Measurements from ENCODE around the gene TP73. TPM values are rescaled to one million over a fixed set of nuclear protein-coding genes. Genes with fewer than 3 reads are reported as not detected.
"Not testable (repeated sequence)": the region's sequence is repeated elsewhere in the genome, so short reads cannot be mapped to it uniquely, and the experiment has no call there.

TP73 gene
- total RNA-seq, 1 donor: under 0.01 TPM

- no peak for DNase-seq (ENCODE audit: low read depth in 2 of 3, low spot score in 2 of 3)
These were observed 82.8 kb downstream of the TP73 start for GRCh38 chr1:3735027-3735681.

DNA sequence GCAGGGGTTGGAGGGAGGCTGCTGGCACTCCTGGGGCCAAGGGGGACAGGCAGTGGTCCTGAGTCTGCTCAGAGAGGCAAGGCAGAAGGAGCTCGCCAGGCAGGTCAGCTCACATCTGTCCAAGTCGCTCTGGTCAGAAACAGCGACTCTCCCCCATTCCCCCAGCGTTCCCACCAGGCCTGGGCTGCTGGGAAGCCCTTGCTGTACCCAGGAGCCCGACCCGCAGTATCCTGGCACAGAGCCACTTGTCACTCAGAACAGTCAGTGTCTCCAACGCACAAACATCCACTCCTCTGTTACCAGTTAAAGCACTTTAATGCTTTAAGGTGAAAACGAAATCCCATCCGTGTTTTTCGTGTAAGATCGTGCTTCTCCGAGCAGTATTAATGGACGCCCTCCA is 83.4 kb downstream of the TP73 start:
- DNase-seq (ENCODE audit: low read depth in 2 of 3, low spot score in 2 of 3): no peak

- no peak for DNase-seq (ENCODE audit: low read depth in 2 of 3, low spot score in 2 of 3)
These were observed 83.8 kb downstream of the TP73 start for GRCh38 chr1:3736131-3736561.

DNA sequence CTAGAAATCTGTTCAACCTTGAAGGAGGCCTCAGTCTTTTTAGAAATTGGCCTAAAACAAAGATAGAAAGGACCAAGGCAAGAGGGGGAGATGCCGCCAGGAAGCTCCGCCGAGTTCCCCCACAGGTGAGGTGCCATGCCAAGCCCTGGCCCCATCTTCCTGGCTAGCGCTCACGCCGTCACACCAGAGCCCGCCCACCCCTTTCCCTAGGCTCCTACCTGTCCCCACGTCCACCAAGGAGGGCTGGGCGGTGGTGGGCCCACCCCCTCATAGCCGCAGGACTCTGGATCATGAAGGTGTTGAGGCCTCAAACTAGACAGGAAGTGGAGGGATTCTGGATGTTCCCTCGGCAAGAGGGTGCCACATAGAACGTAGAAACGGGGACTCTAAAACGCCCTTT is 84.4 kb downstream of the TP73 start:
- DNase-seq (ENCODE audit: low read depth in 2 of 3, low spot score in 2 of 3): no peak

DNA sequence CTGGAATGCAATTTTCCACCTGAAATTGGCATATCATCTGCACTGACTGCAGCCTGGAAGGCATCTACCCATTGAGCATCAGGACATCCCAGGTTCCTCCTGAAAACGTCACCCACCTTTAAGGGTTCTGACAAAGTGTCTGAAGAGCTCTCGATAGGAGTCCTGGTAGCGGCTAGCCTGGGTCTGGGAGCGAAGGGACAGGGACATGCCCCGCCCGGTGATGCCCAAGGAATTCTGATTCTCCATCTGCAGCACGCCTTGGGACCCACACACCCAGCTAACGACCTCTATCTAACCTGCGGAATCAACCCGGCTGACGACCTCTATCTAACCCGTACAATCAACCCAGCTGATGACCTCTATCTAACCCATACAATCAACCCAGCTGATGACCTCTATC is 86.6 kb downstream of the TP73 start:
- DNase-seq (ENCODE audit: low read depth in 2 of 3, low spot score in 2 of 3): no peak

- no peak for DNase-seq (ENCODE audit: low read depth in 2 of 3, low spot score in 2 of 3)
These were observed 87.7 kb downstream of the TP73 start for GRCh38 chr1:3740042-3740441.

- no peak for DNase-seq (ENCODE audit: low read depth in 2 of 3, low spot score in 2 of 3)
These were observed 88.4 kb downstream of the TP73 start for GRCh38 chr1:3740752-3741151.

- DNase-seq (ENCODE audit: low read depth in 2 of 3, low spot score in 2 of 3): no peak
These were observed 89.5 kb downstream of the TP73 start for GRCh38 chr1:3741566-3742438.

GRCh38 chr1:3742439-3743298 is 90.4 kb downstream of the TP73 start:
- no peak for DNase-seq (ENCODE audit: low read depth in 2 of 3, low spot score in 2 of 3)

- no peak for DNase-seq (ENCODE audit: low read depth in 2 of 3, low spot score in 2 of 3)
These were observed 91.1 kb downstream of the TP73 start for GRCh38 chr1:3743421-3743820.

DNA sequence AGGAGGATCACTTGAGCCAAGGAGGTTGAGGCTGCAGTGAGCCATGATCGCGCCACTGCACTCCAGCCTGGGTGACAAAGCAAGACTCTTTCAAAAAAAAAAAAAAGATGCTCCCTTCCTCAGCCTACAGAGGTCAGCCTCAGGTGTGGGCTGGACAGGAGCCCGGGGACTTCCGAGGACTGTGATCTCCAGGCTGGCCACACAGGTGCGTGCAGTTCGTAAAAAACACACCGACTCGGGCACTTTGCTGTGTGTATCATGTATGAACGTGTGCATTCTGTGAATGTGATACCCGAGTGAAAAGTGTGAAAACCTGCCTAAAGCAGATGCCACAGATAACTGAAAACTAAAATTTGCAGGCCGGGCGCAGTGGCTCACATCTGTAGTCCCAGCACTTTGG is 91.5 kb downstream of the TP73 start:
- no peak for DNase-seq (ENCODE audit: low read depth in 2 of 3, low spot score in 2 of 3)

DNA sequence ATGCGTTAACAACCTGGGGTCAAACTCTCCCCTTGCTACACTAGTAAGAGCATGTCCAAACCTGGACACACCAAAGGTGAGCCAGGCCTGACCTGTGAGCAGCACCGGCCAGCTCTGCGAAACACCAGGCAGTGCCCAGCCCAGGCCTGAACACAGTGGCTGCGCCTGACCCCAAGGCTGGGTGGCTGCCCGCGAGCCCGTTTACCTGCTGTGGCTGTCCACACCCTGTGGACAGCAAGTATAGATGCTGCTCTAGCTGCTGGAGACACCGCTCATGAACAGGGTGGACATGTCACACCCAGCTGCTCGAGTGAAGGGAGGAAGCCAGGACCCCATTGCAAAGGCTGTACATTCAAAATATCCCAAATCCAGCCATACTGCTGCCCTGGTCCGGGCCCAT is 92.3 kb downstream of the TP73 start:
- DNase-seq (ENCODE audit: low read depth in 2 of 3, low spot score in 2 of 3): no peak

DNA sequence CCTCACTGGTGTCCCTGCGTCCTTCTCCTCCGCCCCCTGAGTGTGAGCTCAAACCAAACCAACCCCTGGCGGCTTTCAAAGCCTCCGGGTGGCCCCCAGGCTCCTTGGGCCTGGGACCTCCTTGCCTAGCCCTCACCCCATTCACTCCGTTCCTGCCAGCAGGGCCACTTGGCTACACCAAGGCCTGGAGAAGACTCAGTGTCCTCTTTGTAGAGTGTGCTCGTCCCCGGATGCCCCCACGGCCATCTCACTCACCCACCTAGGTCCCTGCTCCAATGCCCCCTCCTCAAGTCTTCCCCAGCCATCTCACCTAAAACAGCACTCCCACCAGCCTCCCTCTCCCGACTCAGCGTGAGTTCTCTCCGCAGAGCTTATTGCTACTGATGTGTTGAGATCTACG is 92.8 kb downstream of the TP73 start:
- DNase-seq (ENCODE audit: low read depth in 2 of 3, low spot score in 2 of 3): no peak

- DNase-seq (ENCODE audit: low read depth in 2 of 3, low spot score in 2 of 3): no peak
These were observed 93.5 kb downstream of the TP73 start for GRCh38 chr1:3745590-3746381.

GRCh38 chr1:3746389-3746829 is 94.1 kb downstream of the TP73 start:
- DNase-seq (ENCODE audit: low read depth in 2 of 3, low spot score in 2 of 3): no peak

DNA sequence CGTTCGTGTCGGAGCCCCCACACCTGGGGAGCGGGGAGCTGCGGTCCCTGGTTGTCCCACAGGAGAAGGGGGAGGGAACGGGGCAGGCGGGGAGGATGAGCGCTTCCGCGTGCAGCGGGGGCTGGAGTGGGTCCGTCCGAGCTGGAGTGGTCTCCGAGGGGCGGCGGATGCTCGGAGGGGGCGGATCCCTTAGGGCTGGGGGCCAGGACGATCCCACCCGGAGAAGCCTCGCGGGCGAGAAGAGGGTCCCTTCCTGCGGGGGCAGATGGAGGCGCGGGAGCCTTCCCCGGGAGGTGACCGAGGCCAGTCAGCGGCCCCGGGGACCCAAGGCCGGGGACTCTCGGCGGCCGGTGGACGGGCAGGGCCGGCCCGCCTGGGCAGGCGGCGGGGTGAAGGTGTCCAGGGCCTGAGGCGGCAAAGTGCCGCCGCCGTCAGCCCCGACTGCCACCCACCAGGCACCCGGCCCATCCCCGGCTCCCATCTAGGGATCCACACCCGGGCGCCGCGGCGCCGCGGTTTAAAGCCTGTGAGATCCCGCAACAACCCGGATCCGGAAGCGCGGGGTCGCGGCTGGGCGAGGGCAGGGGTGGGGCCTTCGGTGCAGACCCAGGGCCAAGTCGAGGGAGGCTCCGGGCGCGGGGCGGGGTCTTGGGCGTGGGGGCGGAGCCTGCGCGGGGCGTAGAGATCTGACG is 94.7 kb downstream of the TP73 start:
- DNase-seq (ENCODE audit: low read depth in 2 of 3, low spot score in 2 of 3): peak; percentile 61 to 87 (median 82)

- no peak for DNase-seq (ENCODE audit: low read depth in 2 of 3, low spot score in 2 of 3)
These were observed 95.2 kb downstream of the TP73 start for GRCh38 chr1:3747522-3747848.

GRCh38 chr1:3747903-3748302 is 95.6 kb downstream of the TP73 start:
- no peak for DNase-seq (ENCODE audit: low read depth in 2 of 3, low spot score in 2 of 3)

- not testable (repeated sequence) for DNase-seq (ENCODE audit: low read depth in 2 of 3, low spot score in 2 of 3)
These were observed 96.1 kb downstream of the TP73 start for GRCh38 chr1:3748316-3748900.

DNA sequence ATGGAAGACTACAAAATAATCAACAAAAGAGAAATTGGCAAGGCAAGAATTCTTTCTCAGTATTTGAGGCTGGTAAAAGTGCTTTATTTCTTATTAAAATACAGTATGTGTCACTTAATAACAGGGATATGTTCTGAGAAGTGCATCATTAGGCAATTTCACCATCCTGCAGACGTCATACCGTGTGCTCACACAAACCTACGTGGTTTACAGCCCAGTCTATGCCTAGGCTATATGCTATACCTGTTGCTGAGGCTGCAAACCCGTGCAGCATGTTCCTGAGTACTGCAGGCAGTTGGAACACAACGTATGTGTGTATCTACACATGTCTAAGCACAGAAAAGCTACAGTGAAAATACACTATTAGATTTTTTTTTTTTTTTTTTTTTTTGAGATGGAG is 97.2 kb downstream of the TP73 start:
- no peak for DNase-seq (ENCODE audit: low read depth in 2 of 3, low spot score in 2 of 3)
